ENCODE results near the gene SRD5A1.
A peak's percentile ranks its signal among the peaks of the same experiment; 100 is the strongest.

SRD5A1 gene

GRCh38 chr5:6715271-6715670, 82.0 kb downstream of the SRD5A1 start:
- DNase-seq, result no peak

- no peak for DNase-seq
These were observed 82.8 kb downstream of the SRD5A1 start for GRCh38 chr5:6715758-6716628.

GRCh38 chr5:6716629-6717149, 83.4 kb downstream of the SRD5A1 start:
- no peak for DNase-seq

GRCh38 chr5:6717247-6717646, 84.0 kb downstream of the SRD5A1 start:
- no peak for DNase-seq

GRCh38 chr5:6717687-6718086, 84.4 kb downstream of the SRD5A1 start:
- no peak for DNase-seq

GRCh38 chr5:6718161-6718681, 85.0 kb downstream of the SRD5A1 start:
- DNase-seq, result no peak

GRCh38 chr5:6718718-6719117, 85.5 kb downstream of the SRD5A1 start:
- no peak for DNase-seq

GRCh38 chr5:6719417-6719816, 86.2 kb downstream of the SRD5A1 start:
- no peak for DNase-seq

- peak in 1 of 2 donors; percentile 9 for DNase-seq
These were observed 86.8 kb downstream of the SRD5A1 start for GRCh38 chr5:6719896-6720560.

- no peak for DNase-seq
These were observed 87.3 kb downstream of the SRD5A1 start for GRCh38 chr5:6720561-6720921.

GRCh38 chr5:6721442-6721841, 88.2 kb downstream of the SRD5A1 start:
- no peak for DNase-seq

- peak; percentile 29 to 40 for DNase-seq
These were observed 88.8 kb downstream of the SRD5A1 start for GRCh38 chr5:6722015-6722414.

GRCh38 chr5:6723122-6723815, 90.0 kb downstream of the SRD5A1 start:
- no peak for DNase-seq

- no peak for DNase-seq
These were observed 90.6 kb downstream of the SRD5A1 start for GRCh38 chr5:6723816-6724300.
